NT2/D1 (cell line): ENCODE results near the gene PARK7.

Experiments used
- SUZ12 ChIP-seq: IDR thresholded peaks from 2 replicates; pipeline ENCODE4 v1.6.1; 2011; ENCODE audit not compliant: insufficient read length, insufficient read depth; ENCODE audit errors: extremely low read depth
- YY1 ChIP-seq: IDR thresholded peaks from 2 replicates; pipeline ENCODE4 v1.6.1; 2011; ENCODE audit not compliant: insufficient read length, insufficient read depth

DNA sequence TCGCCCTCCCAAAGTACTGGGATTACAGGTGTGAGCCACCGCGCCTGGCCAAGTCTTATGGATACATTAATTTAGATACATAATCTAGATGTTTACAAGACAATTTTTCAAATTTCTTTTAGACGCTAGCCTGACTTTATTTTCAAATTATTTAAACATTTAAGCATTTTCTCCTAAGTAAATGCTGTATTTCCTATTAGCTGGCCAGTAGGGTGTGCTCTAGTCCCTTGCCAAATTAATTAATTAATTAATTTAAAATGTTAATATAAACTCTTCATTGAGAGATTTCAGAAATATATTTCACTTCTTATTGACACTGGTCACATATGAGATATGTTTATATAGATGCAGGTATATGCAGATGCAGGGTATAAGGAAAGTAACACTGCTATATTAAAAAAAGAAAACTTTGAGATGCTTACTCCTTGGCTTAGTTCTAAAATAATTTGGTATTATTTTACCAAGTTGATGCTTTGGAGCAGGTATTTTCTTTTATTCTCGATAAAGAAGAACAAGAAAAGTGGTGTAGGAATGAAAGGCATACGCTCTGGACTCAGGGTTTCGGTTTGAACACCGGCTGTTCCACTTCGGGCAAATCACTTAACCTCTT, 69.8 kb downstream of the PARK7 start:
- no peak for TF ChIP-seq SUZ12
- TF ChIP-seq YY1 = no peak
